Astrocyte (in vitro differentiated cells and primary cell): ENCODE measurements around the gene DHRS7.

Experiments
- EZH2 ChIP-seq: IDR thresholded peaks from 2 replicates; pipeline ENCODE4 v1.6.1; 2012; ENCODE audit warnings: mild to moderate bottlenecking, low read length, inconsistent platforms; ENCODE audit not compliant: insufficient read depth
- TF ChIP-seq, protein P1 (sequence below): IDR thresholded peaks from 2 replicates; pipeline ENCODE4 v1.5.1; 2011; ENCODE audit warnings: low read depth, mild to moderate bottlenecking, inconsistent platforms, low read length, moderate library complexity; ENCODE audit not compliant: insufficient read depth

DNA sequence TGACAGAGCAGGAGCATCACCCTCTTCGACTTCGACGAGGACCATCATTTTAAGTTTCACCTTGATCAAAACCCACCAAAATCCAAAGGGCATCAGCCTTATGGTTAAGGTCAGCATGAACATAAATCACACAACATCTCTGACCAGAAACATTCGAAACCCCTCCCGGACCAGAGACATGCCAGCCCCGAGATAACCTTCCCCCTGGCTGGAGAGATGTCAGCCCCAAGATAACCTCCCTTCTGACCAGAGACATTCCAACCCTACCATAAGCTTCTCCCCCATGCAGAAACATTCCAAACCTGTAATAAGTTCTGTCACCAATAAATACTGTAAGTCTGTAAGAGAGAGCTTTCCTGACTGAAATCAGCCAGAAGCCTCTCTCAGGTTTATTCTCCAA, 67.2 kb downstream of the DHRS7 start:
- TF ChIP-seq, protein P1, sequence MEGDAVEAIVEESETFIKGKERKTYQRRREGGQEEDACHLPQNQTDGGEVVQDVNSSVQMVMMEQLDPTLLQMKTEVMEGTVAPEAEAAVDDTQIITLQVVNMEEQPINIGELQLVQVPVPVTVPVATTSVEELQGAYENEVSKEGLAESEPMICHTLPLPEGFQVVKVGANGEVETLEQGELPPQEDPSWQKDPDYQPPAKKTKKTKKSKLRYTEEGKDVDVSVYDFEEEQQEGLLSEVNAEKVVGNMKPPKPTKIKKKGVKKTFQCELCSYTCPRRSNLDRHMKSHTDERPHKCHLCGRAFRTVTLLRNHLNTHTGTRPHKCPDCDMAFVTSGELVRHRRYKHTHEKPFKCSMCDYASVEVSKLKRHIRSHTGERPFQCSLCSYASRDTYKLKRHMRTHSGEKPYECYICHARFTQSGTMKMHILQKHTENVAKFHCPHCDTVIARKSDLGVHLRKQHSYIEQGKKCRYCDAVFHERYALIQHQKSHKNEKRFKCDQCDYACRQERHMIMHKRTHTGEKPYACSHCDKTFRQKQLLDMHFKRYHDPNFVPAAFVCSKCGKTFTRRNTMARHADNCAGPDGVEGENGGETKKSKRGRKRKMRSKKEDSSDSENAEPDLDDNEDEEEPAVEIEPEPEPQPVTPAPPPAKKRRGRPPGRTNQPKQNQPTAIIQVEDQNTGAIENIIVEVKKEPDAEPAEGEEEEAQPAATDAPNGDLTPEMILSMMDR, result no peak
- no peak for TF ChIP-seq EZH2
